Neural cell (in vitro differentiated cells): ENCODE measurements around the gene COL23A1. TPM values are rescaled to one million over a fixed set of nuclear protein-coding genes. Genes with fewer than 3 reads are reported as not detected.
A peak's percentile ranks its signal among the peaks of the same experiment; 100 is the strongest.

ENCODE experiments used
- H2AFZ ChIP-seq: fragments of 200-600, 300-800 bp; sonication (generic), shearing (Covaris generic); 2 replicates; pipeline ENCODE4 v1.6.0; 2014; ENCODE audit warnings: low read depth, mild to moderate bottlenecking, antibody characterized with exemption, low read length, moderate library complexity
- H3F3A ChIP-seq: fragments of 200-600 bp; shearing (Covaris generic); 2 replicates; pipeline ENCODE4 v1.6.1; 2016; ENCODE audit warnings: mild to moderate bottlenecking, moderate library complexity, mixed read lengths, antibody characterized with exemption, low read length; ENCODE audit not compliant: insufficient read depth, poor library complexity, severe bottlenecking
- H3K27ac ChIP-seq: fragments of 200-600, 300-800 bp; sonication (generic), shearing (Covaris generic); 2 replicates; pipeline ENCODE4 v1.5.1; 2014; ENCODE audit warnings: mild to moderate bottlenecking, low read length, moderate library complexity
- H3K27me3 ChIP-seq: fragments of 300-800, 200-600 bp; sonication (generic), shearing (Covaris generic); 2 replicates; pipeline ENCODE4 v1.6.0; 2014; ENCODE audit warnings: mild to moderate bottlenecking, low read depth, low read length, moderate library complexity; ENCODE audit not compliant: insufficient read depth
- H3K36me3 ChIP-seq: fragments of 300-800, 200-600 bp; sonication (generic), shearing (Covaris generic); 2 replicates; pipeline ENCODE4 v1.5.1; 2014; ENCODE audit warnings: mild to moderate bottlenecking, antibody characterized with exemption, low read length, moderate library complexity; ENCODE audit not compliant: insufficient read depth
- H3K4me2 ChIP-seq: fragments of 300-800, 200-600 bp; sonication (generic), shearing (Covaris generic); 2 replicates; pipeline ENCODE4 v1.6.0; 2014; ENCODE audit warnings: mild to moderate bottlenecking, low read length
- H3K4me3 ChIP-seq: fragments of 300-800, 200-600 bp; sonication (generic), shearing (Covaris generic); 2 replicates; pipeline ENCODE4 v1.5.1; 2014; ENCODE audit warnings: mild to moderate bottlenecking, low read length, moderate library complexity
- H3K79me2 ChIP-seq: fragments of 200-600 bp; shearing (Covaris generic); replicated peaks from 2 replicates; pipeline ENCODE4 v1.6.0; 2014; ENCODE audit warnings: mild to moderate bottlenecking, low read length, moderate library complexity; ENCODE audit not compliant: insufficient read depth
- H3K9ac ChIP-seq: fragments of 300-800, 200-600 bp; sonication (generic), shearing (Covaris generic); 2 replicates; pipeline ENCODE4 v1.6.1; 2016; ENCODE audit warnings: mild to moderate bottlenecking, low read length, mixed read lengths
- H3K9me2 ChIP-seq: fragments of 200-600 bp; shearing (Covaris generic); 2 replicates; pipeline ENCODE4 v1.6.1; 2016; ENCODE audit warnings: mild to moderate bottlenecking, low read length, mixed read lengths; ENCODE audit not compliant: insufficient read depth
- H3K9me3 ChIP-seq: fragments of 200-600, 300-800 bp; sonication (generic), shearing (Covaris generic); 2 replicates; pipeline ENCODE4 v1.6.1; 2016; ENCODE audit warnings: mild to moderate bottlenecking, mixed run types, low read length, moderate library complexity, mixed read lengths
- H4K20me1 ChIP-seq: fragments of 200-600 bp; shearing (Covaris generic); 2 replicates; pipeline ENCODE4 v1.6.1; 2016; ENCODE audit warnings: mild to moderate bottlenecking, mixed run types; ENCODE audit not compliant: insufficient read depth
- EP300 ChIP-seq: fragments of 450-650 bp; conservative IDR thresholded peaks from 2 replicates; pipeline ENCODE4 v1.6.1; 2014; ENCODE audit warnings: antibody characterized with exemption, mild to moderate bottlenecking, moderate library complexity; ENCODE audit not compliant: poor library complexity, severe bottlenecking
- EZH2 ChIP-seq: fragments of 200-600, 300-800 bp; shearing (Covaris generic), sonication (generic); IDR thresholded peaks from 2 replicates; pipeline ENCODE4 v1.6.1; 2014; ENCODE audit warnings: antibody characterized with exemption, low read length, borderline replicate concordance, mild to moderate bottlenecking; ENCODE audit not compliant: insufficient read depth, poor library complexity, severe bottlenecking
- MXI1 ChIP-seq: fragments of 450-650 bp; conservative IDR thresholded peaks from 2 replicates; pipeline ENCODE4 v1.6.1; 2014; ENCODE audit warnings: antibody characterized with exemption, mild to moderate bottlenecking; ENCODE audit not compliant: poor library complexity, severe bottlenecking
- POLR2AphosphoS5 ChIP-seq: IDR thresholded peaks from 2 replicates; pipeline ENCODE4 v1.6.1; 2012
- RAD21 ChIP-seq: fragments of 450-650 bp; conservative IDR thresholded peaks from 2 replicates; pipeline ENCODE4 v1.6.1; 2014; ENCODE audit warnings: antibody characterized with exemption, mild to moderate bottlenecking, moderate library complexity
- SMC3 ChIP-seq: fragments of 450-650 bp; conservative IDR thresholded peaks from 2 replicates; pipeline ENCODE4 v1.6.1; 2014; ENCODE audit warnings: antibody characterized with exemption, mild to moderate bottlenecking, moderate library complexity; ENCODE audit not compliant: poor library complexity
- TAF1 ChIP-seq: IDR thresholded peaks from 2 replicates; pipeline ENCODE4 v1.6.1; 2012; ENCODE audit warnings: low read depth
- polyA plus RNA-seq: library from polyadenylated mRNA; depleted of rRNA; stranded (reverse); fragments of >200 nt; gene quantifications from 2 replicates; pipeline ENCODE4 v1.2.3, GENCODE V29; 2014
- TF ChIP-seq, protein P1 (sequence below): IDR thresholded peaks from 2 replicates; pipeline ENCODE4 v1.6.1; 2012; ENCODE audit warnings: borderline replicate concordance
- TF ChIP-seq, protein P2 (sequence below): fragments of 450-650 bp; IDR thresholded peaks from 2 replicates; pipeline ENCODE4 v1.5.1; 2014; ENCODE audit warnings: antibody characterized with exemption, mild to moderate bottlenecking, moderate library complexity; ENCODE audit not compliant: poor library complexity, severe bottlenecking

Gene COL23A1
- polyA plus RNA-seq, 1 donor from 2014 or later = not detected

DNA sequence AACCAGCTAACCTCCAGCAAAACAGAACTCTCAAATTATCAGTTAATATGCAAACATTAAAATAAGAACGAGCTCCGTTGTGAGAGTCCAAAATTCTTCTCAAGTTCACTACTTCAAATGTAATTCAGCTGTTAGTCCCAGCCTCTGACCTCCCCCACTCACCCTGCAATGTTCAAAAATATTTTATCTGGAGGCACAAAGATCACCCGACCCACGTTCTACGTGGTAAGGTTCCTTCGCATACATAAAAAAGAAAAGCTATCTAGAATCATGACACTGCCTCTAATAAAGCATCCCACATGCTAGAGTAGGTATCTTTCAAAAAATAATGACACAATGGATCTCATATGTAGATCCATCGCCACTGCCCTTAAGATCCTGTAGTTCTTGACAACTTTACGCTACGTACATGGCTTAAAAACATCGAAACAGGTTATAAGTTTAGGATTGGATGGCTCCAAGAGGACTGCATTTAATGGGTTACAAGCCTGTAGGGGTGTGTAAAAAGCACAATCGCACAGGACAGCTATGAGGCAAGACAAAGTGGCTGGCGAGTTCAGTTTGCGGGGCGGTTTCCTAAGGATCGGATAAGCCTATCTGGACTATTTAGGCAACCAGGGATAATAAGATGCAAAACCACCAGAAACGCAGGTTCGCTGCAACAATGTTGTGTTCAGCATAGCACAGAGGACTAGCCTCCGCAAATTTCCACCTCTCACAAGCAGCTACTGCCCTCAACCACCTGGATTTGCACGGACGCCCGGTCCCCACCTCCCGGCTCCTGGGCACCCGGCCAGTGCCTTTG lies 35.7 kb upstream of the COL23A1 start:
- Histone ChIP-seq H3K27ac (peak overlapping the region; percentile 95), H3K9ac (peak overlapping the region; percentile 97), H3K79me2 (peaks cover 50% of the 10 kb centered on the region), H3K27me3 (no peaks in the 10 kb centered on the region), H2AFZ (peak overlapping the region; percentile 41), H3K9me2 (no peaks in the 10 kb centered on the region), H3K4me3 (peak overlapping the region; percentile 93), H3K9me3 (no peaks in the 10 kb centered on the region), H3K36me3 (no peaks in the 10 kb centered on the region), H3K4me2 (peak overlapping the region; percentile 66), H4K20me1 (peaks cover 8% of the 10 kb centered on the region), H3F3A (peaks cover 5% of the 10 kb centered on the region)
- TF ChIP-seq, protein P1, sequence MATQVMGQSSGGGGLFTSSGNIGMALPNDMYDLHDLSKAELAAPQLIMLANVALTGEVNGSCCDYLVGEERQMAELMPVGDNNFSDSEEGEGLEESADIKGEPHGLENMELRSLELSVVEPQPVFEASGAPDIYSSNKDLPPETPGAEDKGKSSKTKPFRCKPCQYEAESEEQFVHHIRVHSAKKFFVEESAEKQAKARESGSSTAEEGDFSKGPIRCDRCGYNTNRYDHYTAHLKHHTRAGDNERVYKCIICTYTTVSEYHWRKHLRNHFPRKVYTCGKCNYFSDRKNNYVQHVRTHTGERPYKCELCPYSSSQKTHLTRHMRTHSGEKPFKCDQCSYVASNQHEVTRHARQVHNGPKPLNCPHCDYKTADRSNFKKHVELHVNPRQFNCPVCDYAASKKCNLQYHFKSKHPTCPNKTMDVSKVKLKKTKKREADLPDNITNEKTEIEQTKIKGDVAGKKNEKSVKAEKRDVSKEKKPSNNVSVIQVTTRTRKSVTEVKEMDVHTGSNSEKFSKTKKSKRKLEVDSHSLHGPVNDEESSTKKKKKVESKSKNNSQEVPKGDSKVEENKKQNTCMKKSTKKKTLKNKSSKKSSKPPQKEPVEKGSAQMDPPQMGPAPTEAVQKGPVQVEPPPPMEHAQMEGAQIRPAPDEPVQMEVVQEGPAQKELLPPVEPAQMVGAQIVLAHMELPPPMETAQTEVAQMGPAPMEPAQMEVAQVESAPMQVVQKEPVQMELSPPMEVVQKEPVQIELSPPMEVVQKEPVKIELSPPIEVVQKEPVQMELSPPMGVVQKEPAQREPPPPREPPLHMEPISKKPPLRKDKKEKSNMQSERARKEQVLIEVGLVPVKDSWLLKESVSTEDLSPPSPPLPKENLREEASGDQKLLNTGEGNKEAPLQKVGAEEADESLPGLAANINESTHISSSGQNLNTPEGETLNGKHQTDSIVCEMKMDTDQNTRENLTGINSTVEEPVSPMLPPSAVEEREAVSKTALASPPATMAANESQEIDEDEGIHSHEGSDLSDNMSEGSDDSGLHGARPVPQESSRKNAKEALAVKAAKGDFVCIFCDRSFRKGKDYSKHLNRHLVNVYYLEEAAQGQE = no peak
- TF ChIP-seq SMC3 (no peak), TAF1 (no peak), POLR2AphosphoS5 (no peak), EP300 (no peak), EZH2 (no peak), MXI1 (no peak), RAD21 (no peak)
- TF ChIP-seq, protein P2, sequence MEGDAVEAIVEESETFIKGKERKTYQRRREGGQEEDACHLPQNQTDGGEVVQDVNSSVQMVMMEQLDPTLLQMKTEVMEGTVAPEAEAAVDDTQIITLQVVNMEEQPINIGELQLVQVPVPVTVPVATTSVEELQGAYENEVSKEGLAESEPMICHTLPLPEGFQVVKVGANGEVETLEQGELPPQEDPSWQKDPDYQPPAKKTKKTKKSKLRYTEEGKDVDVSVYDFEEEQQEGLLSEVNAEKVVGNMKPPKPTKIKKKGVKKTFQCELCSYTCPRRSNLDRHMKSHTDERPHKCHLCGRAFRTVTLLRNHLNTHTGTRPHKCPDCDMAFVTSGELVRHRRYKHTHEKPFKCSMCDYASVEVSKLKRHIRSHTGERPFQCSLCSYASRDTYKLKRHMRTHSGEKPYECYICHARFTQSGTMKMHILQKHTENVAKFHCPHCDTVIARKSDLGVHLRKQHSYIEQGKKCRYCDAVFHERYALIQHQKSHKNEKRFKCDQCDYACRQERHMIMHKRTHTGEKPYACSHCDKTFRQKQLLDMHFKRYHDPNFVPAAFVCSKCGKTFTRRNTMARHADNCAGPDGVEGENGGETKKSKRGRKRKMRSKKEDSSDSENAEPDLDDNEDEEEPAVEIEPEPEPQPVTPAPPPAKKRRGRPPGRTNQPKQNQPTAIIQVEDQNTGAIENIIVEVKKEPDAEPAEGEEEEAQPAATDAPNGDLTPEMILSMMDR = no peak

DNA sequence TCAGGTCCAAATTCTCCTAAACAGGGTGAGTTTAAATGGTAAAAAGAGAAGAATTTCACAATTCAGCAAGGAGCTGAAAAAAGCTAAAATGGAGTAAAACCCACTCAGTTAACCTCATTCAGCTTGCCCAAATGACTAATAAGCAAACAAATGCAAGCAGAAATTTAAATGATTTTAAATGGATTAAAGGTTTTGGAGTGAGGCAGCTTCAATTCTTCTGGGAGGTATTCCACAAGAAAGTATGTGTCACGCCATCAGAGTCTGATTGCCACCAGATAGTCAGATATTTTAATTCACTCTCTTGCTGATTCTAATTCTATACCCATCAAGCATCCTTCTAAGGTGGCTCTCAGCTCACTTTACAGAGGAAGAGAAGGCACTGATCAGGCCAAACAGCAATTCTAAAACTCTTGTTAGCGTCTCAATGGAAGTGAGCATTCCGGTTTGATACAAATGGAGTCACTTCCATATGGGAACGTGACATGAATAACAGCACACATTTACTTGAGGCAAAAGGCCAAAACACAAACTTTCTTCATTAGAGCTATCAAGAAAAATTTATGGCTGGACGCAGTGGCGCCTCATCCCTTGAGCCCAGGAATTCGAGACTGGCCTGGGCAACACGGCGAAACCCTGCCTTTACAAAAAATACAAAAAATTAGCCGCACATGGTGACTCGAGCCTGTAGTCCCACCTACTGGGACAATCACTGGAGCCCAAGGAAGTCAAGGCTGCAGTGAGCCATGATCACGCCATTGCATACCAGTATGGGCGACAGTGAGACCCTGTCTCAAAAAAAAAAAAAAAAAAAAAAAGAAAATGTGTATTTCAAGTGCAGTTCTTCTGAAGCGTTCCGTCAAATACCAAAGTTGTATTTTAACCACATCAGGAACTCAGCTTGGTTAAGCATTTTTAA lies 34.7 kb upstream of the COL23A1 start:
- Histone ChIP-seq H3K36me3 (no peaks in the 10 kb centered on the region), H3K4me2 (peak overlapping the region; percentile 66), H3K79me2 (peaks cover 53% of the 10 kb centered on the region), H3K27me3 (no peaks in the 10 kb centered on the region), H4K20me1 (peaks cover 8% of the 10 kb centered on the region), H3K9ac (peak overlapping the region; percentile 97), H2AFZ (no peak overlapping the region), H3K4me3 (peak overlapping the region; percentile 93), H3K9me3 (no peaks in the 10 kb centered on the region), H3K9me2 (no peaks in the 10 kb centered on the region), H3F3A (peaks cover 5% of the 10 kb centered on the region), H3K27ac (peak overlapping the region; percentile 95)
- TF ChIP-seq MXI1 (no peak), SMC3 (no peak), EP300 (no peak), POLR2AphosphoS5 (no peak), EZH2 (no peak)
- TF ChIP-seq, protein P1 = no peak
- TF ChIP-seq, protein P2 = no peak
